Peyer's patch (tissue), 4 donors: Measurements from ENCODE around the gene SCN2A.

Experiments
- POLR2A ChIP-seq, 2 donors: fragments of 450-650 bp; IDR thresholded peaks; one replicate each; pipeline ENCODE4 v1.5.1; 2017; ENCODE audit warnings: antibody characterized with exemption in 2 of 2, mild to moderate bottlenecking in 2 of 2, moderate library complexity in 2 of 2
- TF ChIP-seq, protein P1 (sequence below), 6 experiments: fragments of 450-650 bp in 4 of 6; fragments of 200-600 bp in 2 of 6; sonication (generic) in 1 of 6; IDR thresholded peaks; one replicate each; pipeline ENCODE4 v1.5.1; 2017 to 2019; ENCODE audit warnings: antibody characterized with exemption in 6 of 6, mild to moderate bottlenecking in 3 of 6, moderate library complexity in 1 of 6

DNA sequence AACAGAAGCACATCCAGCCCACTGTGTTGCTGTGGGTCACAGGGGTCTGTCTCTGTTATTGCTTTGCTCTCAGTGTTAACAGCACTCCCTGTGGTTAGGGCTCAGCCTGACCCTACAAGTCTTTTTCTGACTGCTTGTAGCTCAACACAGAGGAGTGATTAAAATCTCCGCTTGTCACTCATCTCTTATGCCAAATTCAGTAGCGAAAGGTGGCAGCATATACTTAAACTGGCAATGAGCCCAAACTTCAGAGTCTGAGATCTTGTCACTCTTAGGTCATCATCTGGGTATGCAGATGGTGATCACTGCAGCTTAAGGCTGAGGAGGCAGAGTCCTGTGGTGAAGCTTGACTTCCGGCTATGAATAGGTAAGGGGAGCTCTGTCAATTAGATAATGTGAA, 167.0 kb downstream of the SCN2A start:
- TF ChIP-seq, protein P1, sequence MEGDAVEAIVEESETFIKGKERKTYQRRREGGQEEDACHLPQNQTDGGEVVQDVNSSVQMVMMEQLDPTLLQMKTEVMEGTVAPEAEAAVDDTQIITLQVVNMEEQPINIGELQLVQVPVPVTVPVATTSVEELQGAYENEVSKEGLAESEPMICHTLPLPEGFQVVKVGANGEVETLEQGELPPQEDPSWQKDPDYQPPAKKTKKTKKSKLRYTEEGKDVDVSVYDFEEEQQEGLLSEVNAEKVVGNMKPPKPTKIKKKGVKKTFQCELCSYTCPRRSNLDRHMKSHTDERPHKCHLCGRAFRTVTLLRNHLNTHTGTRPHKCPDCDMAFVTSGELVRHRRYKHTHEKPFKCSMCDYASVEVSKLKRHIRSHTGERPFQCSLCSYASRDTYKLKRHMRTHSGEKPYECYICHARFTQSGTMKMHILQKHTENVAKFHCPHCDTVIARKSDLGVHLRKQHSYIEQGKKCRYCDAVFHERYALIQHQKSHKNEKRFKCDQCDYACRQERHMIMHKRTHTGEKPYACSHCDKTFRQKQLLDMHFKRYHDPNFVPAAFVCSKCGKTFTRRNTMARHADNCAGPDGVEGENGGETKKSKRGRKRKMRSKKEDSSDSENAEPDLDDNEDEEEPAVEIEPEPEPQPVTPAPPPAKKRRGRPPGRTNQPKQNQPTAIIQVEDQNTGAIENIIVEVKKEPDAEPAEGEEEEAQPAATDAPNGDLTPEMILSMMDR (IDR thresholded peaks at IDR 0.05), result no peak
- TF ChIP-seq POLR2A (IDR thresholded peaks at IDR 0.05), result no peak
